WERI-Rb-1 (cell line): Measurements from ENCODE around the gene ERN1.

Source experiments
- DNase-seq: peaks from one replicate; pipeline ENCODE4 v3.0.0-alpha.2; 2020
- H3K27ac ChIP-seq: fragments of 250-450 bp; sonication (Bioruptor Pico); 2 replicates; pipeline ENCODE4 v1.5.1; 2020; ENCODE audit warnings: mild to moderate bottlenecking, moderate library complexity
- H3K27me3 ChIP-seq: fragments of 250-450 bp; sonication (Bioruptor Pico); 2 replicates; pipeline ENCODE4 v1.5.1; 2021; ENCODE audit warnings: mild to moderate bottlenecking, low read depth, moderate library complexity; ENCODE audit not compliant: insufficient read depth, severe bottlenecking
- H3K36me3 ChIP-seq: fragments of 250-450 bp; sonication (Bioruptor Pico); 2 replicates; pipeline ENCODE4 v1.5.1; 2020; ENCODE audit warnings: mild to moderate bottlenecking, moderate library complexity
- H3K4me3 ChIP-seq: 2 replicates; pipeline ENCODE4 v1.5.1; 2011; ENCODE audit warnings: low read depth, mild to moderate bottlenecking, control low read depth, low read length
- H3K9me3 ChIP-seq: fragments of 250-450 bp; sonication (Bioruptor Pico); 2 replicates; pipeline ENCODE4 v1.5.1; 2021; ENCODE audit warnings: mild to moderate bottlenecking, moderate library complexity; ENCODE audit not compliant: severe bottlenecking
- CTCF ChIP-seq: IDR thresholded peaks from 2 replicates; pipeline ENCODE4 v1.5.1; 2011; ENCODE audit warnings: low read depth, mild to moderate bottlenecking, control low read depth, inconsistent platforms, low read length

Gene ERN1

GRCh38 chr17:64061178-64061898 is 68.6 kb downstream of the ERN1 start:
- no peak overlapping the region for H3K27ac ChIP-seq
- H3K4me3 ChIP-seq = no peak overlapping the region
- no peaks in the 10 kb centered on the region for H3K9me3 ChIP-seq
- no peak for DNase-seq
- no peak for TF ChIP-seq CTCF
- peaks cover 38% of the 10 kb centered on the region for H3K36me3 ChIP-seq
- no peaks in the 10 kb centered on the region for H3K27me3 ChIP-seq

GRCh38 chr17:64060331-64060730 is 69.6 kb downstream of the ERN1 start:
- no peak overlapping the region for H3K27ac ChIP-seq
- no peak overlapping the region for H3K4me3 ChIP-seq
- no peaks in the 10 kb centered on the region for H3K27me3 ChIP-seq
- peaks cover 46% of the 10 kb centered on the region for H3K36me3 ChIP-seq
- no peak for TF ChIP-seq CTCF
- H3K9me3 ChIP-seq = no peaks in the 10 kb centered on the region
- DNase-seq = no peak

- Histone ChIP-seq H3K27me3 (no peaks in the 10 kb centered on the region), H3K4me3 (no peak overlapping the region), H3K27ac (no peak overlapping the region), H3K36me3 (peaks cover 52% of the 10 kb centered on the region), H3K9me3 (no peaks in the 10 kb centered on the region)
- DNase-seq = no peak
- TF ChIP-seq CTCF = no peak
These were observed 70.2 kb downstream of the ERN1 start for GRCh38 chr17:64059756-64060155.

- no peak for DNase-seq
- H3K27ac ChIP-seq = no peak overlapping the region
- H3K9me3 ChIP-seq = no peaks in the 10 kb centered on the region
These were observed 71.3 kb downstream of the ERN1 start for GRCh38 chr17:64058621-64059020.

GRCh38 chr17:64057701-64058263 is 72.2 kb downstream of the ERN1 start:
- no peak for TF ChIP-seq CTCF
- no peak for DNase-seq
- H3K27ac ChIP-seq = no peak overlapping the region
- H3K36me3 ChIP-seq = peaks cover 71% of the 10 kb centered on the region
- H3K27me3 ChIP-seq = no peaks in the 10 kb centered on the region
- no peaks in the 10 kb centered on the region for H3K9me3 ChIP-seq
- no peak overlapping the region for H3K4me3 ChIP-seq

More at GRCh38 chr17:64058621-64059020, 71.3 kb downstream of the ERN1 start:
- Histone ChIP-seq H3K36me3 (peaks cover 63% of the 10 kb centered on the region), H3K27me3 (no peaks in the 10 kb centered on the region), H3K4me3 (no peak overlapping the region)
- TF ChIP-seq CTCF = no peak
